ENCODE results near the gene CTBP2. TPM values are rescaled to one million over a fixed set of nuclear protein-coding genes. Genes with fewer than 3 reads are reported as not detected.
A peak's percentile ranks its signal among the peaks of the same experiment; 100 is the strongest.

Gene CTBP2
- total RNA-seq, 6 experiments from 2014 or later, result 3.2 to 8.2 (median 5.4) TPM

- Histone ChIP-seq H3K27me3 (no peaks in the 10 kb centered on the region), H3K36me3 (no peaks in the 10 kb centered on the region), H3K9me3 (no peaks in the 10 kb centered on the region), H3K4me3 (no peak overlapping the region), H3K27ac (no peak overlapping the region), H3K4me1 (no peaks in the 10 kb centered on the region)
- no peak for ATAC-seq
- no peak for TF ChIP-seq CTCF (IDR thresholded peaks at IDR 0.05)
- intact Hi-C loops (cut with DNase I), result no loop called here
- DNase-seq, result peak; percentile 18 to 44 (median 44)
- 63% methylated on average over 10 of the region's 35 CpGs for WGBS (ENCODE audit: insufficient coverage, low coverage, low lambda C conversion rate, missing lambda C conversion rate)
Observed at GRCh38 chr10:125000366-125001312, 159.7 kb downstream of the CTBP2 start.

GRCh38 chr10:124999433-125000365 is 160.7 kb downstream of the CTBP2 start:
- intact Hi-C loops (cut with DNase I), result loop anchor here in 1 of 2 donors (10.0 kb wide), 1 partner anchor 55 kb away; no protein-coding TSS in a partner anchor

GRCh38 chr10:124998624-124999291 is 161.6 kb downstream of the CTBP2 start:
- TF ChIP-seq CTCF (IDR thresholded peaks at IDR 0.05) (no peak), POLR2A (IDR thresholded peaks at IDR 0.05) (no peak)
- peak; percentile 10 to 48 (median 32) for DNase-seq
- Histone ChIP-seq H3K27ac (no peak overlapping the region), H3K27me3 (no peaks in the 10 kb centered on the region), H3K4me1 (no peaks in the 10 kb centered on the region), H3K4me3 (no peak overlapping the region), H3K9me3 (no peaks in the 10 kb centered on the region), H3K36me3 (no peaks in the 10 kb centered on the region)
- intact Hi-C loops (cut with DNase I), result loop anchor here in 1 of 2 donors (10.0 kb wide), 1 partner anchor 56 kb away; no protein-coding TSS in a partner anchor
- ATAC-seq, result peak in 2 of 4 donors; percentile 6 to 13
- 67% methylated on average over 6 of the region's 16 CpGs for WGBS (ENCODE audit: insufficient coverage, low coverage, low lambda C conversion rate, missing lambda C conversion rate)

More at GRCh38 chr10:124999433-125000365, 160.7 kb downstream of the CTBP2 start:
- WGBS (ENCODE audit: insufficient coverage, low coverage, low lambda C conversion rate, missing lambda C conversion rate), result 73% methylated on average over 2 of the region's 29 CpGs
- Histone ChIP-seq H3K9me3 (no peaks in the 10 kb centered on the region), H3K36me3 (no peaks in the 10 kb centered on the region), H3K4me3 (no peak overlapping the region), H3K27me3 (no peaks in the 10 kb centered on the region), H3K27ac (no peak overlapping the region), H3K4me1 (no peaks in the 10 kb centered on the region)
- no peak for TF ChIP-seq CTCF (IDR thresholded peaks at IDR 0.05)
- TF ChIP-seq POLR2A (IDR thresholded peaks at IDR 0.05), result no peak
- ATAC-seq (peak in 2 of 4 donors; percentile 1 to 5), DNase-seq (peak; percentile 12 to 46 (median 40))

Data from right lobe of liver (tissue), 6 donors.